Endometrium (tissue), 2 donors: ENCODE results near the gene NOX5.

Experiments used
- FAIRE-seq: peaks from 2 replicates; lab custom pipeline; 2012; peaks lifted over from hg19 to GRCh38; lab: Jason Lieb, UNC
- donor health status: control.
- donor health status: control.

Gene NOX5

DNA sequence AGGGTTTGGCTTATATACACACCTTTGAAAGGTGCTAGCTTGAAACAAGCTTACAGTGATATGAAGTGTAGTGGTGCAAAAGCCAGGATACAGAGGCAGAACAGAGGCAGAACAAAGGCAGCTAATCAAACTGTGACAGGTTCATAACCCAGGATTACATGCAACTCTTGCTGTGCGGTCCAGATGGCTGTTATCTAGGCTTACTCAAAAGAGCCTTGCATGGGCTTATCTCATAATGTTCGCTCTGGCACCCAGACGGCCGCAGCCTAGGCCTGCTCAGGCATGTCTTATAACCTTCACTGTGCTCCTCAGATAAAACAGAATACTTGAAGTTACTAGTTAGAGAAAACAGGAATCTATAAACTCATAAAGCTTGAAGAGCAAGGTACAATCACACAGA is 22.8 kb upstream of the NOX5 start:
- FAIRE-seq, result no peak

DNA sequence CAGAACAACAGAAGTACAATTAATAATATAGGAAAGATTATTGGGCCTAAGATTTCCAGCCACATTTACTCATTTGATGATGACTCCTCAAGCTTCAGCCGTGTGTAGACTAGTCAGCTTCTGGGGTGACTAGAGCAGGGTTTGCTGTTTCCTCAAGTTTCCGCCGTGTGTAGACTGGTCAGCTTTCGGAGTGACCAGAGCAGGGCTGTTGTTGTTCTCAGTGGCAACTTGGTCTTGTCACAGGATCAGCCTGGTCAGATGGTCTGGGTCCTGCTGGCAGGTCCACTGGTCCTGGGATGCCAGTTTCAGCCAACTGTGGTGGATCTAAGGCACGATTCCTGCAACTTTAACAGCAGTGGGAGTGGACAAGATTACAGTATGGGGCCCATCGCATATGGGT is 21.8 kb upstream of the NOX5 start:
- no peak for FAIRE-seq

DNA sequence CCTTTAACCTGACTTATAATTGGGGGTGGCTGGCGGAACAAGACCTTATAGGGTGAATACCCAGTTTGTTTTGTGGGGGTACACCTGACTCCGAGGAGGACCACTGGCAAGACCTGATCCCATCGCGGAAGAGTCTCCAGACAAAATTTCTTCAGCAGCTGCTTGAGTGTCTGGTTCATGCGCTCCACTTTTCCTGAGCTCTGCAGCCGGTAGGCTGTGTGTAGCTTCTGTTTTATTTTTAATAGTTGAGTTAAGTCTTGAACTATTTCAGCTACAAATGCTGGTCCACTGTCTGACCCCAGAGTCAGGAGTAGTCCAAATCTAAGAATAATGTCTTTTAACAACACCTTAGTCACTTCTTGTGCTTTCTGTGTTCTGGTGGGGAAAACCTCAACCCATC is 21.2 kb upstream of the NOX5 start:
- no peak for FAIRE-seq

DNA sequence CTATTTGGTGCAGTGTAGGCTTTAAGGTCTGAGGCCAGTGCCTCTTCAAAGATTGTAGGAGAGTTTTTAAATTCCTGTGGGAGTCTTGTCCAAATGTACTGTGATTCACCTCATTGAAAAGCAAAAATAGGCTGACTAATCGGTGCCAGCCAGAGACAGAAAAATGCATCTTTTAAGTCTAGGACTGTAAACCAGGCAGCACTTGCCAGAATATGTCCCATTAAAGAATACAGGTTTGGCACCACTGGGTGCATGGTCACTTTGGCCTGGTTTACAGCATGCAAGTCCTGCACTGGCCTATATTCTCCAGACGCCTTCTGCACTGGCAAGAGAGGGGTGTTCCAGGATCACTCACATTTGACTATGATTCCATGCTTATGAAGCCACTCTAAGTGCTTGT is 20.3 kb upstream of the NOX5 start:
- FAIRE-seq, result no peak

DNA sequence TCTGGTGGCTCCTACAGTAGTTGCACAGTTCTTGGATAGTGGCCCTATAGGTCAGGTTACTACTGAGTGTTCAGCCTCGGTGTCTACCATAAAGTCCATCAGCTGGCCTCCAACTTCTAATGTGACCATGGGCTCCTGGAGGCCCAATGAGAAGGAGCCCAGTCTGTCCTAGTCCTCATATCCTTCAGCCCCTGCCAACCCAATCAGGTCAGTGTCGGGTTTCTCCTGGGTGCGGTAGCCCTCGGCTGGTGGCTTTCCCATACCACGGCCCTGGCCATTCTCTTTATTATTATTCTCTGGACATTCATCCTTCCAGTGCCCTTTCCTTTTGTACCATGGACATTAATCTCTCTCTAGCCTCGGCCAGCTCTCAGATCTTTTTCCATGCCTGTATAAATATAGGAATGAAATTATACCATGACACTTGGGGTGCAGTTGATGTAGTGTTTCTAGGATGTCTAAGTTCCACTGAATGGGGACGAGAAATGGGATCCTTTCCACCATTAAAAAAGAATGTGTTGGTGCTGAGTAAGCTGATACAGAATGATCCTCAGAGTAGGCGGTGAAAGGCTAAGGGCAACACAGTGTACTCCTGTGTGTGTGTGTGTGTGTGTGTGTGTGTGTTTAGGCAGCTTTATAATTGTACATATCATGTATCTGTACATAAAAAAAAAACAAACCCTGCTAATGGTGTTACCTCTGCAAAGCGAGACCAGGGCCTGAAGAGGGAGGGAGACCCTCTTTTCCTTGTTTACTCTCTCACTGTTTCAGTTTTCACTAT is 19.3 kb upstream of the NOX5 start:
- FAIRE-seq, result no peak

DNA sequence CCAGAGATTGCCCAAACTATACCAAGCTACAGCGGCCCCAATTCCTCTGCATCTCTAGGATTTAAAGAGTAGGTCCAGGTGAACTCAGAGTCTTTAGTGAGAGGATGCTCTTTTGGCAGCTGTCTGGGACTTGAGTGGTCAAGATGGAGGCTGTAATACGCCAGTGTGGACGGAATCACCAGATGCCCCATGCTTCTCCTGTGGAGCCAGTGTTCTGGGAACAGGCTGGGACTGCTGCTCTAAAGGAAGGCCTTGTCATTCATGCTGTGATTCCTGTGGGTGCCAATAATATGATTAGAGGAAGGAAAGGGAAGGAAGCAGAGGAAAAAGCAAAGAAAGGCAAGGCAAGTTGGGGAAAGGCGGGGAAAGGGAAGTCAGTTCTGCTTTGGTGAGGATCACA is 17.4 kb upstream of the NOX5 start:
- no peak for FAIRE-seq

DNA sequence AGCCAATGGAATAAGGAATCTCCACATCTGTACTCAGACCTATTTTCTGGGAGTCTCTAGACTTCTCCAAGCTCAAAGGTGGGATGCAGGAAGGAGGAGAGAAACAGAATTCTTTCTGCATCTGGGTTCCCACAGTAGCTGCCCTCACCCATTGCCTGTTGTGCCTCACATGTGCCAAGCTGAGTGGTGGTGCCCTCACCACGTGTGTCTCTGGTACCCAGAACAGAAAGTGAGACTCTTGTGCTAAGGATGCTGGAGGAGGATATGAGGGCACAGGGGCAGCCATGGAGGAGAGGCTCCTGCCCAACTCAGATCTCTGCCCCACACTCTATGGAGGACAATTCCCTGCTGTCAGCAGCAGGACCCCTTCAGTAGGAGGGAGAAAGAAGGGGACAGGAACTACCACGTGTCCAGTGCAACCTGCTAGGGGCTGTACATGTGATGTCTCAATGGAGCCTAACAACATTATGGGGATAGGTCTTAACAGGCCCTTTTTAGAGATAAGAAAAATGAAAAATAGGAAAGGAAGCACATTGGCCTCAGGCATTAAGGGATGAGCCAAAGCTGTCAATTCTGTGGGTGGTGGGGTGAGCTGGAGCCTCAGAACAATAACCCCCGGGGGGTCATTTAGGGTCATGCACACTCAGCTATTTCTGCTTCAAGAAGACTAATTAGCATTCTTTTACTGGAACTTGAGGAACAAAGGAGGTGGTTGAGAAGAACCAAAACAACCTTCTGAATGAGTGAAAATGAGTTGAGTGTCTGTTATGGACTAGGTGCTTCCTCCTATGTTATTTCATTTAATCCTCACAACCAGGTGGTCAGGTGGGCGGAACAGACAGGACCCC is 16.3 kb upstream of the NOX5 start:
- no peak for FAIRE-seq

DNA sequence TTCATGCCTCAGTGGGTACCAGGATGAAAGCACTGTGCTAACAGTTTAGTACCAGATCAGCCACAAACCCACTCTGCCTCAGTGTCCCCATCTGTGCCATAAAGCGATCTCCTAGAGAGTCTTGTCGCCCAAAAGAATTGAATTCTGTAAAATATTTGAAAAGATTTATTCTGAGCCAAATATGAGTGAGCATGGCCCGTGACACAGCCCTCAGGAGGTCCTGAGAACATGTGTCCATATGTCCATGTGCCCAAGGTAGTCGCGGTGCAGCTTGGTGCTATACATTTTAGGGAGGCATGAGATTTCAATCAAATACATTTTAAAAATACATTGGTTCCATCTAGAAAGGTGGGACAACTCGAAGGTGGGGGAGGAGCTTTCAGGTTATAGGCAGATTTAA is 15.4 kb upstream of the NOX5 start:
- no peak for FAIRE-seq

DNA sequence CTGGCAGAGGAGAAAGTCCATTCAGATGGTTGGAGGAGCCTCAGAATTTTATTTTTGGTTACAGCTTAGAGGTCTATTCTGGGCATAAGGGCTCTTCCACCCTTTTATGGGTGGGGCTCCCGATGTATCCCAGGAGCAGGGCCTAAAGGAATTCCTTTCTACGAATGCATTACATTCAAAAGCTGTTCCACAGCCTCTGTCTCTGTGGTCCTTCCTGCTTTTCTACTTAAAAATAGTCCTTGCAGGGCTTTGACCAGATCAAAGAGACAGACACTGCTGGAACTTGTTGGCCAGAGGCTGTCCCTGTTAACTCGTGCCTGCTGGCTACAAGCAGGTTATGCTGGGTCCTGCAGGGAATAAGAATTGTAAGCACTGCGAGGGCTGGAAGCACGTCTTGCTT is 14.4 kb upstream of the NOX5 start:
- FAIRE-seq, result no peak

DNA sequence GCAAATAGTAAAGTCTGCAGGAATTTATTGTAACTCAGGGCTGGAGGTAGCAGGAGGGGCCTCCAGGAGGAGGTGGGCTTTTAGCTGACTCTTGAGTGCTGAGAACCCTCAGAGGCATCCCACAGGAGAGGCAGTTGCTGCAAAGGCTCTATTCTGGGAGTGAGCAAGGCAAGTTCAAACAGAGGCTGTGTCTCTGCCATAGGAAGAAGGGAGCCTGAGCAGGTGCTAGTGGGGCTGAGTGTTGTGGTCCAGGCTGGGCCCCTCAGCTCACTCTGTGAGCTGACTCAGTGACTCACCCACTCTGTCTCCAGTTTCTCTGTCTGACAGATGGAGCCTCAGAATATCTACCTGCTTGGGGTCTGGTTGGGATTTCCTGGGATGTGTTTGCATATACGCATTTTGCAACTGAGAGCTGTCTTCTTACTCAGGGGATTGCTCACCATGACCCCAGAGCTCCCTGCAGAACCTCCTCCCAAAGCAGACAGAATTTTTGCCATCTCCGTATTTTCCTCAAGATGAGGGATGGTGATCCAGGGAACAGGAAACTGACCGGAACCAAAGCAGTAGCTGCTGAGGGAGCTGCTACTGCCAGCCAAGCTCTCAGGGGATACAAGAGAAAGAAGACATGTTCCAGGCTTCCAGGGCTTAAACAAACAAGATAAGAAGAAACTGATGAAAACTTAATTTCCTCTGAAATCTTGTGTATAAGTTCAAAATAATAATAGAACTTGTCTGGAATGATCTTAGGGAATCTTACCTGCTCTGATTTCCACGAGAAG is 13.6 kb upstream of the NOX5 start:
- FAIRE-seq, result no peak

DNA sequence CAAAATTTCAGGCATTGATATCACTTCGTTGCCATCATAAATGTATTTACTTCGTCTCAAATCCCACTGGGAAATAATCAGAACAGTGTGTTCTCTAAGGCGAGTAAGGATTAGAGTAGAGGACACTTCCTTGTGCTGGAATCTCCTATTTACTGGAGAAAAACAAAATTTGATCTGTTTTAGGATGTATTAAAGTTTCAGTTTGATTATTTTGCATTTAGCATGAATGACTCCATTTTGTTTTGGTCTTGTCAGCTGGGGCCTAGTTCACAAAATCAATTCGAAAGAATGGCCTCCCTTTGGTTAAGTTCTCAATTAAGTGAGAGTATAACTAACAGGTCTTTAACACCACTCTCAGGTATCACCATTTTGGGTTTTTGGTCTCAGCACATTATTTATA is 11.7 kb upstream of the NOX5 start:
- FAIRE-seq, result no peak

DNA sequence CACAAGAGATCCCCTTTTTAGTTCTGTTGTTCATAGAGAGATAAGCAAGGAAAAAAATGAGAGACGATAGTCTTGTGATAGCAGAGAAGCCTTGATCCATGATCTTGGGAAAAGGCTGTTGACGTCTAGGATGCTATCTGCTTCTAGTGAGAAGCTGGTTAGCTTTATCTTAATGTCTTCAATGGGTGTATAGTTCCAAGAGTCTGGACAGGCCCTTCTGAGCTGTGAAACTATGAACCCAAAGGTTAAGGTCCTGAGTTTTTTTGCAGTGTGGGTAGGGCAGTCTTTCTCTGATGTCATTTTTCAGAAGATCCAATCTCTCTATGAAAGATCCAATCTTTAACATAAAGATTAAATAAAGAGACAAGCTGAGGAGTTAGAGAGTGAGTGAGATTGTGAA is 10.5 kb upstream of the NOX5 start:
- no peak for FAIRE-seq

DNA sequence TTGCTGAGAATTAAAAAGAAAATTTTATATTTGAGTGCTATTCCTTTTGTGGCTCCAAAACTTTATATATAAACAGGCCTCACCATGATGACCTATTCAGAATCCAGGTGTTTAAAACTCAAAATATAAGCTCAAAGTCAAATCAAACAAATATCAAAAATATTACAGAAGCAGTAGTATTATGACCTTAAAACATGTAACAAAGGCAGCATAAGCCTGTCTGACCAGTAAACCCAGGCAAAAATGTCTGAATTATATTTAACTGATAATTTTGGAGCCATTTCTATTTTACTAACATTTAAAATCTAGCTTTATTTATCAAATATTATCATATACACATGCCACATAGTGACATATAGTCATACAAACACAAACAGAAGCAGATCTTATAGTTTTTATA is 6.4 kb upstream of the NOX5 start:
- no peak for FAIRE-seq

DNA sequence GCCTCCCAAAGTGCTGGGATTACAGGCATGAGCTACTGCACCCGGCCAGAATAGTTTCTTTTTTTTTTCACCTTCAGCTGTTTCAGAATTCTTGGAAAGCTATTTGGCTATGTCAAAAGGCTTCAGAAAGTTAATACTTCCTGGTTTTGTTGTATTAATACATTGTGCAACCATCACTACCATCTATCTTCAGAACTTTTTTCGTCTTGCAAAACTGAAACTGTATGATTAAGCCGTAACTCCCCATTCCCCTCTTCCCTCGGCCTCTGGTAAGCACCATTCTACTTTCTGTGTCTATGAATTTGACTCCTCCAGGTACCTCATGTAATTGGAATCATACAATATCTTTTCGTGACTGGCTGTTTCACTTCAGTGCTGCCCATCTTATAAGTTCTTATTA is 5.2 kb upstream of the NOX5 start:
- FAIRE-seq, result no peak

DNA sequence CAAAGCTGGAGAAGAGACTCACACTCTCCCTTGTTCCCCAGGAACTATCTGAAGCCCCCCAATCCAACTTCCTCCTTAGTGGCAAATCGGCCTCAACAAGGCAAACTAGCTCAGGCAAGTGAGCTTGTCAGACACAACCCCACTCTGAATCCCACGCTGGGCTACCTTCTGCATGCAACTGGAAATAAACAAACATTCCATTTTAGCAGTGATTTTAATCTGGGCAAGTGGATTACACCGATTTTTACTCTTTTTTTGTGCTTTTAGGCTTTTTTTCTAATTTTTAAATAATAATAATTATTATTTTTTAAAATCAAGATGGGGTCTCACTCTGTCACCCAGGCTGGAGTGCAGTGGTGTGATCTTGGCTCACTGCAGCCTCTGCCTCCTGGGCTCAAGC is 2.9 kb upstream of the NOX5 start:
- no peak for FAIRE-seq

DNA sequence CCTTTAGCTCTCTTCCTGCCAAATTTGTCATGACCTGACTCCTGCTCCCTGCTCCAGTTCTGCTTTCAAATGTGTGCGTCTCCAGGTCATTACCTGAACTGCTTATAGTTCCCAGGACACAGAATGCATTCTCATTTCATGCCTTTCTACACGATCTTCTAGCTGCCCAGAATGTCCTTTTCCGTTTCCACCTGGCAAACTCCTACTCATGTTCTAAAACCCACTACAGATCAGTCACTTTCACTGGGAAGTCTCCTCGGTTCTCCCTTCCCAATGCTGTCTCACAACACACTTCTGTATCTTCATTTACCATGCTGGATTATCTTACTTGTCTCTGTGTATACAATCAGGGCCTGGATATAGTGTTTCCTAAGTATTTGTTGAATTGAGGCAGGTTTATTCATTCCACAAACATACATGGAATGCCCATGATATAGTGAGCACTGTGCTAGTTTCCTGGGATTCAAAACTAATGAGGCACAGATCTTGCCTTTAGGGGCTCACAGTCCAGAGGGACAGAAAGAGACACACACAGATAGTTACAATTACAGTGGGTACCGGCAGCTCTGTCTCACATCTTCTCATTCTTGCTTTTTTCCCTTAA is 1.6 kb upstream of the NOX5 start:
- FAIRE-seq, result no peak

DNA sequence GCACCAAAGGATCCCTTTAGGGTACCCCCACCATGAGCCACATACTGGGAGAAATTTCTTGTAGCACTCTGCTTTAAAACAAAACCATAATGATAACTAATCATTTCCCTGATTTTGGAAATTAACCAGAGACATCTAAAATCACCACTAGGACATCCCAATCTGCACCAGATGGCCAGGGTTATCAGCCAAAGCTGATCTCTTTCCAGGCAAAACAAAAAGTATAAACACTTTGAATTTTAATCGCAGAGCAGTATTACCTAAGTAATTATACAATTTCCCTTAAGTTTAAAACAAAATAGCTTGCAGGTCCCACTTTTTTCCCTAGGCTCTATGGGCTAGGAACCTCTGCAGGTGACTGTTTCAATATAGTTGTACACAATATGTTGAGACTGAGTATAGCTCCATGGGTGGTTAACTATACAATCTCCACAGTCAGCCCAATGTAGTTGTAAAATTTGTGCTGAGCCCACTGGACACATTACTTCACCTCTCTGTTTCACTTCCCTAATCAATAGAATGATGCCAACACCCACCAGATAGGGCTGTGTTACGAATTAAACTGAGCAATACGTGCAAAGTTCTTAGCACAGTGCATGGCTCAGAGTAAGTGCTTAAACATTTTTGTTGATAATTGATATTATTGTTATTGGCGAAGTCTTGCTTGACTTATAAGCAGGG is 629 bp upstream of the NOX5 start:
- FAIRE-seq, result no peak

DNA sequence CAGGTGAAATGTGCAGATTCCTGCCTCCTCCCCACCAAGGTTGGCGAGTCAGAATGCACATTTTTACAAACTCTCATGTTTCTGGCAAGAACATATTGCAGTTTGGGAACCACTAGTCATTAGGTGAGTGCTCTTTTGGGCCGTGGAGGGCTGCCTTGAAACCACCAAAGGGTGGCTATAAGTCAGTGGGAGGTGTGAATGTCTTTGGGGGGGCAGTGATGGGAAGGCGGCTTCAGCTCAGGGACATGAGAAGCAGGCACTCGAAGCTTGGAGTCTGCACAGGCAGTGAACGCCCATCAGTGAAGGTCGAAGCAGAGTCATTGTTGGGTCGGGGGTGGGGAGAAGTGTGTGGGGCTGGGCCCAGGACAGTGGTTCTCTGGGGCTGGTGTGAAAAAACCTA is 1.1 kb downstream of the NOX5 start:
- FAIRE-seq, result no peak

DNA sequence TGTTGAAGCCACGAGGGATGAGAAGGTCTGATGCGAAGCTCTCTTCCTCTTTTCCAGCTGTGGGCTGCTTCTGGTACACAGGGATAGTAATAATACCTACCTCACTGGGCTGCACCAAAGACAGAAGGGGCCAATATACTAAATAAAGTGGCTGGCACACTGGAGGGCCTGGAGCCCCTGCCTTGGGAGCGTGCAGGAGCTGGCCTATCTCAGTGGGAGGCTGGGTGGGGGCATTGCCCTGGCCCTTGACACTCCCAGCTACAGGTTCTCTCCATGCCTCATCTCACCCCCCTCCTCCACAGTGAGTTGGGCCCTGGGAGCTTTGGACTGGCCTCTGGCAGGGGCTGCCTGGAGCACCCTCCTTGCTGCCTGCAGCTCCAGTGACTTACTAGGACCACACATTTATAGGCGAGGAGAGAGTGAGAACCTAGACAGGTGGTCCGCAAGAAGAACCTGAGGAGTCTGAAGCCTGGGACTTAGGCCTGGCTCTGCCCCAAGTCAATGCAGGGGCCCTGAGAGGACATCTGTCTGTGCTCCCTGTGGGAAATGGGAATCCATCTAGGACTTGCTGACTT is 1.6 kb downstream of the NOX5 start:
- FAIRE-seq, result no peak

DNA sequence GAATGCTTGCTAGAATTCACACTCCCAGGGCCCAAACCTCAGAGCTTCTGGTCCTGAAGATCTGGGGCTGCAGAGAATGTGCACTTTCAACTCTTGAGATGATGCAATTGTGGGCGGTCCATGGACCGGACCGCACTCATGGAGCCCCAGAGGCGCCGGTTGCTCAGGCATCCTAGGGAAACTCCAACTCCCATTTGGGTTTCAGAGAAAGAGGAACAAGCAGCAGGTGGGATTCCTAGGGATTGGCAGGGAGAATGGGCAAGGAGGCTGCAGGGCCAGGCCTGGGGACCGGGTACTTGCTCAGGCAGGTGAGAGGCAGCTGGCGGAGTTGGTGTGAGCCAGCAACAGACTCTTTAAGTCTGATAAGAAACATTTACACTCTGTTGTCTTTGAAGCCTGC is 3.5 kb downstream of the NOX5 start:
- FAIRE-seq, result no peak

DNA sequence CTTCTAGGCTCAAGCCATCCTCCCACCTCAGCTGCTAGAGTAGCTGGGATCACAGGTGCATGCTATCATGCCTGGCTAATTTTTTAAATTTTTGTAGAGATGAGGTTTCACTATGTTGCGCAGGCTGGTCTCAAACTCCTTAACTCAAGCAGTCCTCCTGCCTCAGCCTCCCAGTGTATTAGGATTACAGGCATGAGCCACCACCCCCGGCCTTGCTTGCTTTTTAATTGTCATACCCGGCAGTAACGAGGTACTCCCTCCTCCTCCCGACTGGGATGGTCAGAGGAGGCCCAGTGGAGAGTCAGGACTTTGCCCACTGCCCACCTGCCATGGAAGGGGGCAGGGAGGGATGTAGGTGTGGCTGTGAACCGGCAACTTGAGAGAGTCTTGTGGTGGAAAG is 4.5 kb downstream of the NOX5 start:
- no peak for FAIRE-seq

DNA sequence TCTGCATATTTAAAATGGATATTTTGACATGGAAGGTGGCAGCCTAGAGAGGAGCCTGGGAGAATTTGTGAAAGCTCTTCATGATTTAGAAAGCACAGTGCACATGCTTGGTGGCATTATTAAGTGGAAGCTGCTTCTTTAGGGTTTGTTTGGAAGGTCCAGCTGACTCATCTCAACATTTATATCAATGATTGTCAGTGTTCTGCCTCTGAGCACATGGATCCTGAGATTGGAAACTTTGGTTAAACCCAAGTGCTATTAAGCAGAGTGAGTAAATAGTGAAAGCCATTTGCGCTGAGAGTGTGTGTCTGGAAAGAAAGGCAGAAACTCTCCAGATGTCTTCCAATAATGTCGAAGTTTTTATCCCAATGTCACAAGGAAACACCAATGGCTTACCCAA is 7.4 kb downstream of the NOX5 start:
- no peak for FAIRE-seq
